PFSK-1 (cell line): ENCODE results near the gene RIMOC1.

Experiments used
- POLR2AphosphoS5 ChIP-seq: IDR thresholded peaks from 2 replicates; pipeline ENCODE4 v1.6.1; 2012; ENCODE audit warnings: low read depth, mild to moderate bottlenecking, control low read depth, low read length, moderate library complexity
- SIN3A ChIP-seq: IDR thresholded peaks from 2 replicates; pipeline ENCODE4 v1.6.1; 2012; ENCODE audit warnings: mild to moderate bottlenecking, low read length, moderate library complexity, borderline replicate concordance; ENCODE audit not compliant: insufficient read depth

GRCh38 chr5:41903382-41903891 is 707 bp upstream of the RIMOC1 start:
- no peak for TF ChIP-seq POLR2AphosphoS5
- TF ChIP-seq SIN3A = no peak
